SK-N-SH (cell line): ENCODE results near the gene KCNK15.

Source experiments
- CHD2 ChIP-seq: fragments of 150-350 bp; IDR thresholded peaks from 2 replicates; pipeline ENCODE4 v1.6.1; 2018; ENCODE audit warnings: low read length; ENCODE audit not compliant: partially characterized antibody
- CTCF ChIP-seq: fragments of 200-600 bp; sonication (generic); IDR thresholded peaks from 2 replicates; pipeline ENCODE4 v1.6.1; 2017; ENCODE audit warnings: antibody characterized with exemption, mild to moderate bottlenecking, moderate library complexity
- ELF1 ChIP-seq: IDR thresholded peaks from 2 replicates; pipeline ENCODE4 v1.4.0; 2012
- EP300 ChIP-seq, 2 experiments: IDR thresholded peaks; 2 replicates each; pipeline versions ENCODE4 v1.4.0 to v1.6.1; 2012; ENCODE audit warnings: borderline replicate concordance in 1 of 2, low read depth in 1 of 2, low read length in 1 of 2
- MAX ChIP-seq: IDR thresholded peaks from 2 replicates; pipeline ENCODE4 v1.4.0; 2012; ENCODE audit warnings: low read depth
- POLR2AphosphoS5 ChIP-seq: IDR thresholded peaks from 2 replicates; pipeline ENCODE4 v1.6.1; 2012; ENCODE audit warnings: low read depth, low read length
- REST ChIP-seq: IDR thresholded peaks from 2 replicates; pipeline ENCODE4 v1.6.1; 2012; ENCODE audit warnings: mild to moderate bottlenecking, low read depth, low read length, moderate library complexity
- RFX5 ChIP-seq: IDR thresholded peaks from 2 replicates; pipeline ENCODE4 v1.6.1; 2012; ENCODE audit warnings: mild to moderate bottlenecking, improper control_type of control experiment, low read length
- SIN3A ChIP-seq: IDR thresholded peaks from 2 replicates; pipeline ENCODE4 v1.6.1; 2012; ENCODE audit warnings: low read depth, mild to moderate bottlenecking, low read length, moderate library complexity, borderline replicate concordance
- TCF12 ChIP-seq: IDR thresholded peaks from 2 replicates; pipeline ENCODE4 v1.4.0; 2012
- USF1 ChIP-seq: IDR thresholded peaks from 2 replicates; pipeline ENCODE4 v1.4.0; 2012; ENCODE audit warnings: low read depth, borderline replicate concordance
- USF2 ChIP-seq: fragments of 150-350 bp; IDR thresholded peaks from 2 replicates; pipeline ENCODE4 v1.6.1; 2017; ENCODE audit warnings: antibody characterized with exemption, low read length, low read depth, borderline replicate concordance
- YY1 ChIP-seq: IDR thresholded peaks from 2 replicates; pipeline ENCODE4 v1.4.0; 2012; ENCODE audit warnings: low read depth, mild to moderate bottlenecking
- ZBTB33 ChIP-seq: IDR thresholded peaks from 2 replicates; pipeline ENCODE4 v1.4.0; 2012; ENCODE audit warnings: low read depth, borderline replicate concordance

- TF ChIP-seq CTCF (no peak), EP300 (IDR thresholded peaks at IDR 0.05; ENCODE audit: borderline replicate concordance in 1 of 2, low read depth in 1 of 2, low read length in 1 of 2) (no peak), USF1 (no peak), POLR2AphosphoS5 (no peak), RFX5 (no peak), REST (no peak), ZBTB33 (no peak), ELF1 (no peak), TCF12 (no peak), YY1 (no peak), MAX (no peak), USF2 (no peak), CHD2 (no peak), SIN3A (no peak)
Measured at GRCh38 chr20:44795836-44796235, 50.2 kb downstream of the KCNK15 start.
